B cell (primary cell): ENCODE data around the gene ITGB3BP.

Experiments used
- EZH2 ChIP-seq: IDR thresholded peaks from 2 replicates; pipeline ENCODE4 v1.6.1; 2012; ENCODE audit warnings: borderline replicate concordance, low read depth, mild to moderate bottlenecking, moderate library complexity, low read length; ENCODE audit not compliant: insufficient read depth, poor library complexity, severe bottlenecking
- TF ChIP-seq, protein P1 (sequence below): fragments of 200-600 bp; IDR thresholded peaks from one replicate; pipeline ENCODE4 v1.8.0; 2022; ENCODE audit warnings: antibody characterized with exemption, mild to moderate bottlenecking

DNA sequence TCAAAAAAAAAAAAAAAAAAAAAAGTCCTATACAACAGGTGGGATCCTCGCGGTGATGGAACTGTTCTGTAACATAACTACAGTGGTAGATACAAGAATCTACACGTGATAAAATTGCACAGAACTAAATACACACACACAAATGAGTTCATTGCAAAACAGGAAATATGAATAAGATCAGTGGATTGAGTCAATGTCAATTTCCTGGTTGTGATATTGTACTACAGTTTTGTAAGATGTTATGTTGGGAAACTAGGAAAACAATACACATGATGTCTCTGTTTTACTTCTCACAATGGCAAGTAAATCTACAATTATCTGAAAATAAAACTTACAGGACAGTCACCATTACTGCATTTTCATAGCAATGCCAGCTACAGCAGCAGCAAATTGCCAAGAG is 59.8 kb downstream of the ITGB3BP start:
- TF ChIP-seq, protein P1, sequence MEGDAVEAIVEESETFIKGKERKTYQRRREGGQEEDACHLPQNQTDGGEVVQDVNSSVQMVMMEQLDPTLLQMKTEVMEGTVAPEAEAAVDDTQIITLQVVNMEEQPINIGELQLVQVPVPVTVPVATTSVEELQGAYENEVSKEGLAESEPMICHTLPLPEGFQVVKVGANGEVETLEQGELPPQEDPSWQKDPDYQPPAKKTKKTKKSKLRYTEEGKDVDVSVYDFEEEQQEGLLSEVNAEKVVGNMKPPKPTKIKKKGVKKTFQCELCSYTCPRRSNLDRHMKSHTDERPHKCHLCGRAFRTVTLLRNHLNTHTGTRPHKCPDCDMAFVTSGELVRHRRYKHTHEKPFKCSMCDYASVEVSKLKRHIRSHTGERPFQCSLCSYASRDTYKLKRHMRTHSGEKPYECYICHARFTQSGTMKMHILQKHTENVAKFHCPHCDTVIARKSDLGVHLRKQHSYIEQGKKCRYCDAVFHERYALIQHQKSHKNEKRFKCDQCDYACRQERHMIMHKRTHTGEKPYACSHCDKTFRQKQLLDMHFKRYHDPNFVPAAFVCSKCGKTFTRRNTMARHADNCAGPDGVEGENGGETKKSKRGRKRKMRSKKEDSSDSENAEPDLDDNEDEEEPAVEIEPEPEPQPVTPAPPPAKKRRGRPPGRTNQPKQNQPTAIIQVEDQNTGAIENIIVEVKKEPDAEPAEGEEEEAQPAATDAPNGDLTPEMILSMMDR, result no peak
- no peak for TF ChIP-seq EZH2
